Left renal cortex interstitium (tissue), 4 donors: ENCODE data around the gene TMPRSS9. TPM values are rescaled to one million over a fixed set of nuclear protein-coding genes. Genes with fewer than 3 reads are reported as not detected.

Source experiments
- DNase-seq, 4 donors: peaks; one replicate each; pipeline ENCODE4 v3.0.0-alpha.2; 2013; ENCODE audit warnings: low read depth in 4 of 4, low spot score in 2 of 4, missing footprints in 1 of 4
- polyA plus RNA-seq, 4 donors: library from polyadenylated mRNA; unstranded; fragments of 120-200 nt; gene quantifications; one replicate each; pipeline ENCODE4 v1.2.1, GENCODE V29; 2013; ENCODE audit not compliant: insufficient read length in 4 of 4

Gene TMPRSS9
- polyA plus RNA-seq, 4 donors, result 0.08 to 1.2 (median 0.62) TPM

DNA sequence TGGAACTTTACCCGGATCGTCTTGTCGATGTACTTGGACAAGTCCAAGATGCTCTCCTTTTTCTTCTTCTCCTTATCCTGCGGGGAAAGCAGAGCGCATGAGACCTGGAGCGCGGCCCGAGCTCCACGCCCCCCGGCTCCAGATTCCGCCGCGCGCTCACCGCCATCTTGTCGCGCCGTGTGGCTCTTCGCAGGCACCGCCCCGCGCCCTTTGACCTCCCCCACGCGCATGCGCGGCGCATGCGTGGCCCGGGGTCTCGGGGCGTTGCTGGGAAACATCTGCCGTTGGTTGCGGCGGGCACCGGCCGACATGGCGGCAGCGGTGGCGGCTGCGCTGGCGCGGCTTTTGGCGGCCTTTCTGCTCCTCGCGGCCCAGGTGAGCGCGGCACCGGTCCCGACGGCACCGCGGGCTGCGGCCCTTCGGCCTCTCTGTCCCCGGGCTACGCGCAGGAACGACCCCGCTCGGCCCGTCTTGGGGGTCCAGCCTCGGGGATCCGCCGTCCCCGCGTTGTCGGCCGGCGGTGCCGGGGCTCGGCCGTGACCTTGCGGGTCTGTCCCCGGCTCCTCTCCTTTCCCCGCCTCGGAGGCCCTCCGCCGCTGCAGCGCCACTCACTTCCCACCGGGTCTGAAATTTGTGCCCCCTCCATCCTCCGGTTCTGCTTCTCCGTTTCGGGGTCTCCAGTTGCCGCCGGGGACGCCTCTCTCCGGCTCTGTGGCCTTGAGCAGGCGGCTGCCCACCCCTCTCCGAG lies 31.5 kb upstream of the TMPRSS9 start, which contains the start of the genes LSM7 and SPPL2B:
LSM7 (minus strand) TSS at position 186 of the 748 bp plus-strand sequence; CDS start at position 166, 20 bp downstream.
SPPL2B (plus strand) TSS at position 284 of the 748 bp plus-strand sequence; CDS start at position 310, 26 bp downstream.
- DNase-seq, result peak in 3 of 4 donors; percentile 77 to 88 (median 80)

DNA sequence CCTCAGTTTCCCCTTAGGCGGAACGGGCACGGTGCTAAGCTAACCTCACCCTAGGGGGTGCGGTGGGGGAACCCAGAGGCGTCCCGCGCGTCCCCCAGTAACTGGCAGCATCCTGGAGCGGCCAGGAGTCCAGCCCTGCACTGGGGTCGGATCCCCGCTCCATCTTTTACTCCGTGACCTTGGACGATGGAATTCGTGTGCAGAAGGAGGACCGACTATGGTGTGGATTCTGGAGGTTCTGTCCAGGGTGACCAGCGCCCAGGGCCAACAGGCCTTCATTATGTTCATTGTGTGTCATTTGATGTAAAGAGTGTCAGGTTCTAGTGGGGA lies 31.0 kb upstream of the TMPRSS9 start:
- no peak for DNase-seq

DNA sequence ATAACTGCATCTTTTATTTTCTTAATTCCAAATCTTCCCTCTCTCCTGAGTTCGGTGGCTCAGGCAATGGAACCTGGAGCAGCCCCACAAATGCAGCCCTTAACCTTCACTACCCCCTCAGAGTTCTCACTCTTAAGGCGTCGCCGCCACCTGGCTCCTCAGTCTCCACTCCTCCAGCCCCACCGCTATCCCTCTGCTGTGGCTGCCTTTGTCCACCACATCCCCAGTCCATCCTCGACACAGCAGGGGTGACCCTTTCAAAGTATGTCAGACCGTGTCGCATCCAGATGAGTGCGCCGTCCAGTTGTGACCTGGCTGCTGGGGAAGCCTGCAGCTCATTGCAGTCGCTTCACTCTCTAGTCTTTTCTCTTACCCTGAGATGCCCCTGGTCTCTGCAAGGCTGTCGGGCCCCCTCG lies 30.6 kb upstream of the TMPRSS9 start:
- DNase-seq, result no peak

DNA sequence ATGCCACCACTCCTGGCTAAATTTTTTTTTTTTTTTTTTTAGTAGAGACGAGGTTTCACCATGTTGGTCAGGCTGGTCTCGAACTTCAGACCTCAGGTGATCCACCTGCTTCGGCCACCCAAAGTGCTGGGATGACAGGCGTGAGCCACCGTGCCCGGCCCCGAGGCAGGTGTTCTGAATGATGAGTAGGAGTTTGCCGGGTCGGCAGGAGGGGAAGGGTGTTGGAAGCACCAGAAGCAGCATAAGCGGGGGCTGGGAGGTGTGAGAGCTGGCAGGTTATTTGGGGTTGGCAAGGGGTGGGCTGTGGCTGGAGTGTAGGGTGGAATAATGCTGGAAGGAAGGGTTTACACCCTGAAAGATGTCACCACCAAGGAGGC lies 29.8 kb upstream of the TMPRSS9 start:
- DNase-seq, result no peak

DNA sequence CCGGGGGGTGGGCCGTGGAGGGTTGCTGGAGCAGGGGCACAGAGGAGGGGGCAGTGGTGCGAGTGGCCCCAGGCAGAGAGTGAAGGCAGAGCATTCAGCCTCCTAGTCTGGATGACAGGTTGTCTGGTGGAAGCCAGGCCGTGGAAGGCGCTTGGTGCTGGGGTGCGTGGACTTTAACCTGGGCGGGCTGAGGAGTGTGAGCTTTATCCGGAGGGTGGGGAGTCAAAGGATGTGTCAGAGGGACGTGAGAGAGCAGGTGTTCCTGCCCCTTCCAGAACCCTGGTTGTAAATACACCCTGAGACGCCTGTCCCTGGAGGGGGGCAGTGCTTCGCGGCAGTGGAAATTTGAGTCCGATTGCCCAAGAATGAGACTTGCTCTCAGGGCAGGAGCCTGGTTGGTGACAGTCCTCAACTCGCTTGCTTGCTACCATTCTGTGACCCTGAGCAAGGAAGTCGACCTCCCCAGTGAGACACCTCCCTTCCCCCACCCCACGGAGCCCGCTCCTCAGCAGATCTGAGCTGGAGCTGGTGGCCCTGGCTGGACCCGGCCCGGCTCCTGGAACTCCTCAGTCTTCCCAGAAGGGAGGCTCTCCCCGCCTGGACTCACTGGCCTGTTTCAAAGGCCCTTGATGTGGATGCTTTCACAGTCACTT lies 29.3 kb upstream of the TMPRSS9 start:
- DNase-seq, result no peak

DNA sequence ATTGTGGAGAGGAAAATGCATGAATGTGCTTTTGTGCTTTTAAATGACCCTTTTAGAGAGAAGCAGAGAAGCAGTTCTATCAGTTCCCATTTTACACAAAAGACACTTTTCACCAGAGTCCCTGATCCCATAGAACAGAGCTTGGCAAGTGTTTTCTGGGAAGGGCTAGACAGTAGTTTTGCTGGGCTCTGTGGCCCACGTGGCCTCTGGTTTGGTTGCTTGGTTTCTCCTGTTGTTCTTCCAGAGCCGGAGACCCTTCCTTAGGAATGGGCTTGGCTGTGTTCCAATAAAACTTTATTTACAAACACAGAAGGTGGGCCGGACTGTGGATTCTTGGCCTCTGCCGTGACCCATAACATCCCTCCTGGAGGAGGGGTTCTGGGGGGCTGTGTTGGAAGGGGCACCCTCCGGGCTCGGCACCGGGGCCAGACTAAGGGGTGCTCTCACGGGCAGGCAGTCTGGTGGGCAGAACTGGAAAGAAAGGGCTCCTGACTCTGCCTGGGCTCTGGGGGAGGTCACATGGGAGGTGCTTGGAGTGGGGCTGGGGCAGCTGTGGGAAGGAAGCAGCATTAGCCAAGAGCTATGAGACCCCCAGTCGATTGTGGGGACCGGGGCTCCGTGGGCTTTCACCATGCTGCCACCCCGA lies 28.3 kb upstream of the TMPRSS9 start:
- no peak for DNase-seq

DNA sequence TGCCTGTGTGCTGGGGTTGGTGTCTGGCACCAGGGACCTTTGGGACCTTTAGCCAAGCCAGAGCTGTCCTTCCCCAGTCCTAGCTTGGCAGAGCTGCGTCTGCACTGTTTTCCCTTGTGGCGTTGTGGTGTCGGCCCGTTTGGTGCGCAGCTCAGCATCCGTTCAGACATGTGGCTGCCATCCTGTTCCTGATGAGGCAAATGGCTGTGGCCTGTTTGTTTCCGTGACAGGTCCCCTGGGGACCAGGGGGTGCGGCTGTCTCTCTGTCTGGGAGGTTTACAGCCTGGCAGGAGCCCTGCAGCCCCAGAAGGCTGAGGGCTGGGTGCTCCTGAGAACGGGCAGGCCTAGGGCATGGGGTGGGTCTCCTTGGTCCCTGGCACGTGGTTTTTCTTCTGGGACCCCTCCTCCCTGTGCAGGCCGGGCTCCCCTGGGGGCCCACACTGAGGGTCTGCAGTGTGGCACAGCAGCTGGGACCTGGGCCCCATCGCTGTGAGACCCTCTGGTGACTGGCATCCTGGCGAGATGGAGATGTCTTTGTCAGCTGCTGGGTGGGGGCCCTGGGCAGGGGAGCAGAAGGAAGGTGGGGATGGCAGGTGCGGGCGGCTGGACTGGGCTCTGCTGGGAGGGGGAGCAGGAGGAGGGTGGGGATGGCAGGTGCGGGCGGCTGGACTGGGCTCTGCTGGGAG lies 27.6 kb upstream of the TMPRSS9 start:
- DNase-seq, result no peak

DNA sequence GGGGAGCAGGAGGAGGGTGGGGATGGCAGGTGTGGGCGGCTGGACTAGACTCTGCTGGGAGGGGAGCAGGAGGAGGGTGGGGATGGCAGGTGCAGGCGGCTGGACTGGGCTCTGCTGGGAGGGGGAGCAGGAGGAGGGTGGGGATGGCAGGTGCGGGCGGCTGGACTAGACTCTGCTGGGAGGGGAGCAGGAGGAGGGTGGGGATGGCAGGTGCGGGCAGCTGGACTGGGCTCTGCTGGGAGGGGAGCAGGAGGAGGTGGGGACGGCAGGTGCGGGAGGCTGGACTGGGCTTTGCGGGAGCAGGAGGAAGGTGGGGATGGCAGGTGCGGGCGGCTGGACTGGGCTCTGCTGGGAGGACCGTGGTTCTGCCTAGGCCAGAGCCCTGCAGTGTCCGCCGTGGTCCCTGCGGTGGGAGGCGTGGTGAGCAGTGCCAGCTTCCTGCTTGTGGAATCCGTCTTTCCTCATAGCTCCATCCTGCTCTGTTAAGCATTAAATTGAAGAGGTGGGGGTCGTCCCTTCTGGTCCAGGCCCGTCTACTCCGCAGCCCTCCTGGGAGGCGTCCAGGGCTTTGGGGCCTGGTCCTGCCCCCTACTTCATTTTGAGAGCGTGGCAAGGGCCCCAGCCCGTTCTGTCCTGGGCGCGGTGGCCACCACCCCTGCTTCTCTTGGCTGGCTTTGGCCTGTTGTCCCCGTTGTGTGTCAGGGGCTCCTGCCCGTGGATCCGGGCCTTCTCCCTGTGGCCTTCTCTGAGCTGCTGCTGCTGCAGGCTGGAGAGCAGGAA lies 26.8 kb upstream of the TMPRSS9 start:
- no peak for DNase-seq

DNA sequence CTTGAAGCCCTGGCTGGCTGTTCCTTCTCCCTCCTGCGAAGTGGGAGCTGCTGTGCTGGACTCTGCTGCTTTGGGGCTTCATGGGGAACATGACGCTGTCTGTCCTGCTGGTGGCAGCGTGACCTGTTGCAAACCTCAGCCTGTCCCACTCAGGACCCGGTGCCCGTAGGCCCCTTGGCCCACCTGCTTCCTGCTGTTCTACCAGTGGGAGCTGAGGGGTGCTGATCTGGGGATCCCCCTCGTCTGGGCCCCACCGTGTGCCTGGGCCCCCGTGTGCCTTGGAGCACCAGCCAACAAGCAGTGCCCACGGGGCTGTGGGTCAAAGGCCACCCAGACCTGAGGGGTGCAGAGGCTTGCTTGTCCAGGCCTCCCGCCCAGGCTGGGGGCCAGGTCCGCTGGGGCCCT lies 26.3 kb upstream of the TMPRSS9 start:
- DNase-seq, result no peak

DNA sequence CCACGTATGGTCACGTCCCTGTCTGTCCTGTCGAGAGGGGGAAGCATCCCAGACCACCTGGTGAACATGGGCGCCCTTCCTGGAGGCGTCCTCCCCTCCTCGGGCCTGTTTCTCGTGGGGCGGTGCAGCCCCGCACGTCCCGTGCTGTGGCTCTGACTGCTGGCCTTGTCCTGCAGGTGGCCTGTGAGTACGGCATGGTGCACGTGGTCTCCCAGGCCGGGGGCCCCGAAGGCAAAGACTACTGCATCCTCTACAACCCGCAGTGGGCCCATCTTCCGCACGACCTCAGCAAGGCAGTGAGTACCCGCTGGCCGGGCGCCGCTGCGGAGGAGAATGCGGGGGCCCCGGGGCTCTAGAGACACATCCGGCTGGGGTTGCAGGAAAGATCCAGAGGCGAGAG lies 25.6 kb upstream of the TMPRSS9 start:
- no peak for DNase-seq

DNA sequence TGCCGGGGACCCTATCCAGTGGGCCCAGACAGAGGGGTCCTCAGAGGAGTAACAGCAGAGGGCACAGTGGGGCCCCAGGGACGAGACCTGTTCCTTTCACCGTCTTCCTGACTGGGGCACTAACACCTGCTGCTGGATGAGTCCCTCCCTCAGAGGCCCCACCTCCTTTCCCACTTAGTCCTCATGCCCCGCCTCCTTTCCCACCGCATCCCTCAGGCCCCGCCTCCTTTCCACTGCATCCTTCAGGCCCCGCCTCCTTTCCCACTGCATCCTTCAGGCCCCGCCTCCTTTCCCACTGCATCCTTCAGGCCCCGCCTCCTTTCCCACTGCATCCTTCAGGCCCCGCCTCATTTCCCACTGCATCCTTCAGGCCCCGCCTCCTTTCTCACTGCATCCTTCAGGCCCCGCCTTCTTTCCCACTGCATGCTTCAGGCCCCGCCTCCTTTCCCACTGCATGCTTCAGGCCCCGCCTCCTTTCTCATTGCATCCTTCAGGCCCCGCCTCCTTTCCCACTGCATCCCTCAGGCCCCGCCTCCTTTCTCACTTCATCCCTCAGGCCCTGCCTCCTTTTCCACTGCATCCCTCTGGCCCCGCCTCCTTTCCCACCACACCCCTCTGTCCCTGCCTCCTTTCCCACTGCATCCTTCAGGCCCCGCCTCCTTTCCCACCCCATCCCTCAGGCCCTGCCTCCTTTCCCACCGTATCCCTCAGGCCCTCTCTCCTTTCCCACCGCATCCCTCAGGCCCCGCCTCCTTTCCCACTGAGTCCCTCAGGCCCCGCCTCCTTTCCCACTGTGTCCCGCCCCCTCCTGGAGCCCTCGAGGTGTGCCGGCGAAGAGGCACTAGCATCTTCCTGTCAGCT lies 24.8 kb upstream of the TMPRSS9 start:
- no peak for DNase-seq

DNA sequence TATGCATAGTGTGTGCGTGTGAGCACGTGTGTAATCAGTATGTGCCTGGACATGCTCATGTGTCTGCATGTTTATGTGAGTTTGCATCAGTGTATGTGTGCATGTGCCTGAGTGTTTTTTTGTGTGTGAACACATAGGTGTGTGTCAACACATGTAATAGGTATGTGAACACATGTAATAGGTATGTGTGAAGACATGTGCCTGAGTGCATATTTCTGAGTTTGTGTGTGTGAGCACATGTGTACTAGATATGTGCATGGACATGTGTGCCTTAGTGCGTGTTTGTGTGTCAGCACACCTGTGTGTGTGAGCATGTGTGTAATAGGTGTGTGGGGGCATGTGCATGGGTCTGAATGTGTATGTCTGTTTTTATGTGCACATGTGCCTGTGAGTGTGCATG lies 24.2 kb upstream of the TMPRSS9 start:
- DNase-seq, result no peak

DNA sequence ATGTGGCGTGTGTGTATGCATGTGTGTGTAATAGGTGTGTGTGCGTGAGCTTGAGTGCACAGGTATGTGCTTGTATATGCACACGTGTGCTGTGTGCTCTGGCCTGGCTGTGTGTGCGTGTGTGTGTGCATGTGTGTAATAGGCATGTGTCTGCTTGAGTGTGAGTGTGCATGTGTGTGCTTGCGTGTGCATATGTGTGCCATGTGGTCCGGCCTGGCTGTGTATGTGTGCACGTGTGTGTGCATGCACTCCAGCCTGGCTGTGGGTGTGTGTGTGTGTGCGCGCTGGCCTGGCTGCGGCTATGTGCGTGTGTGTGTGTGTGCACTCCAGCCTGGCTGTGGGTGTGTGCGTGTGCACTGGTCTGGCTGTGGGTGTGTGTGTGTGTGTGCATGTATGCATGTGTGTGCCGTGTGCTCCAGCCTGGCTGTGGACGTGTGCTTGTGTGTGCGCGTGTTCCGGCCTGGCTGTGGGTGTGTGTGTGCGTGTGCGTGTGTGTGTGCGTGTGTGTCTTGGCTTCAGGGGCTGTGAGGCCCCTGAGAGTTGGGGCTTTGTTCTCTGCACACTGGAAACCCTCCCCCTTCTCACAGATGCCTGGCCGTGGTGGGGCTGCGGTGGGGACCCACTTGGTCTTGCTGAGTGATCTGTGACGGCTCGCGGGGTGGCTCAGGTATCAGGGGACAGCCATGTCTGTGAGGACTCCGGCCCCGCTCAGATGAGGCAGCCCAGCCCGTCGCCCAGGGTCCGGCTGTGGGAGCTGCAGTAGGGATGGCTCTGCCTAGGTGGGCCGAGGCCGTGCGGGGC lies 23.3 kb upstream of the TMPRSS9 start:
- no peak for DNase-seq

DNA sequence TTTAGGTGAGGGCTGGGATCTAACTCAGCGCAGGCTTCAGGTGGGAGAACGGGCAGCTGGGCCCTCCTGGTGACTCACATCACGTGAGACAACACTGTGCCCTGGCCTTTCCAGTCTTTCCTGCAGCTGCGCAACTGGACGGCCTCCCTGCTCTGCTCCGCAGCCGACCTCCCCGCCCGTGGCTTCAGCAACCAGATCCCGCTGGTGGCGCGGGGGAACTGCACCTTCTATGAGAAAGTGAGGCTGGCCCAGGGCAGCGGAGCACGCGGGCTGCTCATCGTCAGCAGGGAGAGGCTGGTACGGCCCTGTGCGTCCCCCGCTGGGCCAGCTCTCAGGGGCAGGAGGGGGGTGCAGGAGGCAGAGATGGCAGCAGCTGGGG lies 22.7 kb upstream of the TMPRSS9 start:
- DNase-seq, result peak in 1 of 4 donors; percentile 75

DNA sequence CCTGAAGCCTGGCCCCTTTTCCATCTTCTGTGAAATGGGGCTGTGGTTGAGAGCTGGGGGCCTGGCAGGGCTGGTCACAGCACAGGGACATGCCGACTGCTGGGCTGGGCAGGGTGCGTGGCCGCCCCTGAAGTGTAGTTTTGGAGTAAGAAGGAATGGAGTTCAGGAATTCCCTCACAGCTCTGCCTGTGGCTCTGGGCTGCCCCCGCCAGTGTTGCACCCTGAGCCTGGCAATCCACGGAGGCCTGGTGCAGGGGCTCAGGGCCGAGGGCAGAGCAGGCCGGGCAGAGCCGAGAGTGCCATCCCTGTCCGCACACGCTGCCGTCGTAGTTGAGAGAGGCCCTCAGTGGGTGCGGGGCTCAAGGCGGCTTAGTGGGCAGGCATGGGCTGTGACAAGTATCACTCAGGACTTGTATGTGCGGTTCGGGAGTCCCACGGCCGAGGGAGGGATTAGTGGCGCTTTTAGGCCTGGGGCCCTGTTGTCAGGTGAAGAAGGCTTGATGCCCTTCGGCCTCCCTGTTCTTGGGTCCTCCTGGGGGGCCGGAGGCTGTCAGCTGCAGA lies 21.9 kb upstream of the TMPRSS9 start:
- DNase-seq, result no peak

DNA sequence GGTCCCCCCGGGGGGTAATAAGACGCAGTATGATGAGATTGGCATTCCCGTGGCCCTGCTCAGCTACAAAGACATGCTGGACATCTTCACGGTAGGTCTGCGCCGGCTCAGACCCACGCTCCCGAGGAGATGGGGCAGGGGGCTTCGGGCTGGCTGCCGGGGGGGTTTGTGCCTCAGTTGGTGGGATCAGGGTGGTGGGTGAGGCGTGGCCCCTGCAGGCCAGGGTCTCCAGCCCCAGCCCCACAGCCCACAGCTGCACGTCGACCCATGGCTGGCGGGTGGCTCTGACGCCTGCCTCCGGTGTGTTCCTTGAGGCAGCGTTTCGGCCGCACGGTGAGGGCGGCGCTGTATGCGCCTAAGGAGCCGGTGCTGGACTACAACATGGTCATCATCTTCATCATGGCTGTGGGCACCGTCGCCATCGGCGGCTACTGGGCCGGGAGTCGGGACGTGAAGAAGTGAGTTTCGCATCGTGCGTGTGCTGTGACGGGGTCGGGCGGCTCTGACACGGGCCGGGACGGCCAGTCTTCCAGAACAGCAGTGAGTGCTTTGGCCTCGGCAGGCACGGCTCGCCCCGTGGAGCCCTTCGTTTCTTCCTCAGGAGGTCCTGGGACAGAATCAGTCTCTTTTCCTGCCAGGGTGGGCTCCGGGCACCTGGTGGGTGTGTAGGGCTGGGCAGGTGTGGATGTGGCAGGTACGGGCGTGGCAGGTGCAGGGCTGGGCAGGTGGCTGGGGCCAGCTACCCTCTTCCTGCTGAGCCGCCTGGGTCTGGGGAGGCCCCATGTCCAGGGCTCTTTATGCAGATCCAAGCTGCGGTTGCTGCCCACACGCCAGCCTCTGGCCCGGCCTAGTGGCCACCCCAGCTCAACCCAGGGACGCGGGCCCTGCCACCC lies 21.1 kb upstream of the TMPRSS9 start:
- DNase-seq, result no peak

DNA sequence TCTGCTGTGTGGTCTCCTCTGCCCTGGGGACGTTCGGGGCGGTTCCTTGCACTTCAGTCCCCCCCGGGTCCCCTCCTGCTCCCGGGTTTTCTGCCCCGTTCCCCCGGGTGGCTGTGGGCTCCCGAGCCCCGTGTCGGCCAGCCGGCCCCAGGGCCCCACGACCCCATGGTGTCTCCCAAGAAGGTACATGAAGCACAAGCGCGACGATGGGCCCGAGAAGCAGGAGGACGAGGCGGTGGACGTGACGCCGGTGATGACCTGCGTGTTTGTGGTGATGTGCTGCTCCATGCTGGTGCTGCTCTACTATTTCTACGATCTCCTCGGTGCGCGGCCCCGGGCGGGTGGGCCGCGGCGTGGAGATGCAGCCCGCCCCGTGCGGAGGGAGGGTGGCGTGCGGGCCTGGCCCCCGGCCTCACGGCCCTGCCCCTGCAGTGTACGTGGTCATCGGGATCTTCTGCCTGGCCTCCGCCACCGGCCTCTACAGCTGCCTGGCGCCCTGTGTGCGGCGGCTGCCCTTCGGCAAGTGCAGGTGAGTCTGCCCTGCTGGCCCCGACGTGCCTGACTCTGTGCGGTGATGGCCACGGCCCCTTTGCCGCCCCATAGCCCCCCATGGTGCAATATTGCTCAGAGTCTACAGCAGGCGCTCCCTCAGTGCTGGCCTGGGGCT lies 20.3 kb upstream of the TMPRSS9 start:
- no peak for DNase-seq
